Mesendoderm (in vitro differentiated cells): ENCODE measurements around the gene CAT.

ENCODE experiments used
- DNase-seq: peaks from one replicate; pipeline ENCODE4 v3.0.0; 2013
- H2AK5ac ChIP-seq: 2 replicates; pipeline ENCODE4 v1.6.1; 2013; ENCODE audit warnings: low read length, inconsistent platforms
- H2BK120ac ChIP-seq: 2 replicates; pipeline ENCODE4 v1.6.1; 2013; ENCODE audit warnings: low read depth, mild to moderate bottlenecking, low read length, moderate library complexity, mixed read lengths
- H2BK15ac ChIP-seq: replicated peaks from 2 replicates; pipeline ENCODE4 v1.6.1; 2013; ENCODE audit warnings: low read depth, mild to moderate bottlenecking, moderate library complexity
- H2BK5ac ChIP-seq: 2 replicates; pipeline ENCODE4 v1.6.1; 2013; ENCODE audit warnings: low read length, inconsistent platforms
- H3K18ac ChIP-seq: 2 replicates; pipeline ENCODE4 v1.6.1; 2013; ENCODE audit warnings: mild to moderate bottlenecking, low read length, mixed read lengths
- H3K23ac ChIP-seq: one replicate; pipeline ENCODE4 v1.6.1; 2013; ENCODE audit warnings: low read length
- H3K27ac ChIP-seq: 2 replicates; pipeline ENCODE4 v1.5.1; 2013; ENCODE audit warnings: low read depth, mild to moderate bottlenecking, inconsistent platforms, low read length, moderate library complexity
- H3K27me3 ChIP-seq: 2 replicates; pipeline ENCODE4 v1.6.1; 2013; ENCODE audit warnings: low read length, control low read depth, mild to moderate bottlenecking, inconsistent platforms; ENCODE audit not compliant: insufficient read depth, poor library complexity
- H3K36me3 ChIP-seq: 2 replicates; pipeline ENCODE4 v1.6.1; 2013; ENCODE audit warnings: low read length, inconsistent platforms; ENCODE audit not compliant: control insufficient read depth, insufficient read depth
- H3K4ac ChIP-seq: one replicate; pipeline ENCODE4 v1.6.1; 2013; ENCODE audit warnings: low read depth, mild to moderate bottlenecking, low read length, moderate library complexity
- H3K4me1 ChIP-seq: 2 replicates; pipeline ENCODE4 v1.6.1; 2013; ENCODE audit warnings: low read depth, low read length, inconsistent platforms; ENCODE audit not compliant: control insufficient read depth
- H3K4me2 ChIP-seq: 2 replicates; pipeline ENCODE4 v1.6.1; 2013; ENCODE audit warnings: low read length
- H3K4me3 ChIP-seq: 2 replicates; pipeline ENCODE4 v1.5.1; 2013; ENCODE audit warnings: mild to moderate bottlenecking, low read length
- H3K56ac ChIP-seq: one replicate; pipeline ENCODE4 v1.6.1; 2013; ENCODE audit warnings: low read length
- H3K79me1 ChIP-seq: 2 replicates; pipeline ENCODE4 v1.6.1; 2013; ENCODE audit warnings: low read length, inconsistent platforms
- H3K79me2 ChIP-seq: 2 replicates; pipeline ENCODE4 v1.6.1; 2013; ENCODE audit warnings: mild to moderate bottlenecking, low read length; ENCODE audit not compliant: control insufficient read depth, insufficient read depth
- H3K9ac ChIP-seq: 2 replicates; pipeline ENCODE4 v1.6.1; 2013; ENCODE audit warnings: low read length, inconsistent platforms
- H4K5ac ChIP-seq: one replicate; pipeline ENCODE4 v1.6.1; 2013; ENCODE audit warnings: low read length
- H4K8ac ChIP-seq: one replicate; pipeline ENCODE4 v1.6.1; 2013; ENCODE audit warnings: low read depth, mild to moderate bottlenecking, control low read depth, low read length, moderate library complexity
- WGBS: extraction: QIAGEN DNeasy Blood & Tissue Kit; methylation state at CpG from one replicate; pipeline ENCODE4 v1.1.7; 2013; ENCODE audit warnings: low lambda C conversion rate, missing lambda C conversion rate; ENCODE audit not compliant: insufficient coverage; ENCODE audit errors: extremely low coverage; 5-methylcytosine and 5-hydroxymethylcytosine counted together

Gene CAT

GRCh38 chr11:34493468-34493867 is 54.7 kb downstream of the CAT start:
- Histone ChIP-seq H2BK5ac (no peak overlapping the region), H3K4me2 (no peak overlapping the region), H4K5ac (no peak overlapping the region), H3K4ac (no peak overlapping the region), H3K79me1 (no peaks in the 10 kb centered on the region), H3K4me1 (no peaks in the 10 kb centered on the region), H3K27me3 (no peaks in the 10 kb centered on the region), H4K8ac (no peak overlapping the region), H3K4me3 (no peak overlapping the region), H2BK15ac (no peak overlapping the region), H3K79me2 (no peaks in the 10 kb centered on the region), H2AK5ac (no peak overlapping the region), H3K23ac (no peak overlapping the region), H3K18ac (no peak overlapping the region), H3K56ac (no peak overlapping the region), H3K27ac (no peak overlapping the region), H3K36me3 (no peaks in the 10 kb centered on the region), H2BK120ac (no peak overlapping the region), H3K9ac (no peak overlapping the region)
- WGBS: no CpG with 5 or more reads among the region's 8 CpGs
- no peak for DNase-seq

- H3K79me1 ChIP-seq: no peaks in the 10 kb centered on the region
- no peak overlapping the region for H3K27ac ChIP-seq
- no peak overlapping the region for H3K9ac ChIP-seq
- H3K4me2 ChIP-seq: no peak overlapping the region
- no peak overlapping the region for H4K8ac ChIP-seq
- no CpG with 5 or more reads among the region's 4 CpGs for WGBS
- no peak overlapping the region for H3K56ac ChIP-seq
- H3K27me3 ChIP-seq: no peaks in the 10 kb centered on the region
- H4K5ac ChIP-seq: no peak overlapping the region
- DNase-seq: no peak
- H3K4me1 ChIP-seq: no peaks in the 10 kb centered on the region
- no peak overlapping the region for H2BK120ac ChIP-seq
- H3K79me2 ChIP-seq: no peaks in the 10 kb centered on the region
- H2AK5ac ChIP-seq: no peak overlapping the region
- H3K4me3 ChIP-seq: no peak overlapping the region
- H2BK5ac ChIP-seq: no peak overlapping the region
- H3K23ac ChIP-seq: no peak overlapping the region
- H3K18ac ChIP-seq: no peak overlapping the region
- H3K4ac ChIP-seq: no peak overlapping the region
- no peaks in the 10 kb centered on the region for H3K36me3 ChIP-seq
- no peak overlapping the region for H2BK15ac ChIP-seq
Measured at GRCh38 chr11:34493926-34494595, 55.3 kb downstream of the CAT start.

GRCh38 chr11:34495239-34495723 is 56.5 kb downstream of the CAT start:
- Histone ChIP-seq H3K4me2 (no peak overlapping the region), H3K18ac (no peak overlapping the region), H3K27ac (no peak overlapping the region), H4K8ac (no peak overlapping the region), H3K4ac (no peak overlapping the region), H3K4me1 (no peaks in the 10 kb centered on the region), H2BK15ac (no peak overlapping the region), H3K79me1 (no peaks in the 10 kb centered on the region), H3K27me3 (no peaks in the 10 kb centered on the region), H3K36me3 (no peaks in the 10 kb centered on the region), H2BK5ac (no peak overlapping the region), H2BK120ac (no peak overlapping the region), H3K9ac (no peak overlapping the region), H3K4me3 (no peak overlapping the region), H3K56ac (no peak overlapping the region), H3K23ac (no peak overlapping the region), H4K5ac (no peak overlapping the region), H3K79me2 (no peaks in the 10 kb centered on the region), H2AK5ac (no peak overlapping the region)
- WGBS: no CpG with 5 or more reads among the region's 12 CpGs
- DNase-seq: no peak

- no peak overlapping the region for H3K23ac ChIP-seq
- H3K36me3 ChIP-seq: no peaks in the 10 kb centered on the region
- DNase-seq: no peak
- no peaks in the 10 kb centered on the region for H3K27me3 ChIP-seq
- no peak overlapping the region for H2BK15ac ChIP-seq
- no peak overlapping the region for H3K4ac ChIP-seq
- H2AK5ac ChIP-seq: no peak overlapping the region
- H3K56ac ChIP-seq: no peak overlapping the region
- WGBS: no CpG with 5 or more reads among the region's 26 CpGs
- H3K18ac ChIP-seq: no peak overlapping the region
- no peak overlapping the region for H2BK5ac ChIP-seq
- H2BK120ac ChIP-seq: no peak overlapping the region
- H3K4me3 ChIP-seq: no peak overlapping the region
- no peak overlapping the region for H3K4me2 ChIP-seq
- no peak overlapping the region for H4K5ac ChIP-seq
- H3K79me1 ChIP-seq: no peaks in the 10 kb centered on the region
- no peak overlapping the region for H4K8ac ChIP-seq
- H3K27ac ChIP-seq: no peak overlapping the region
- no peaks in the 10 kb centered on the region for H3K4me1 ChIP-seq
- no peak overlapping the region for H3K9ac ChIP-seq
- no peaks in the 10 kb centered on the region for H3K79me2 ChIP-seq
Measured at GRCh38 chr11:34495724-34496377, 57.1 kb downstream of the CAT start.

- Histone ChIP-seq H2BK120ac (no peak overlapping the region), H3K36me3 (no peaks in the 10 kb centered on the region), H3K23ac (no peak overlapping the region), H3K18ac (no peak overlapping the region), H3K4me1 (no peaks in the 10 kb centered on the region), H3K79me2 (no peaks in the 10 kb centered on the region), H3K9ac (no peak overlapping the region), H2AK5ac (no peak overlapping the region), H3K4ac (no peak overlapping the region), H4K8ac (no peak overlapping the region), H3K27ac (no peak overlapping the region), H2BK5ac (no peak overlapping the region), H3K4me3 (no peak overlapping the region), H4K5ac (no peak overlapping the region), H3K56ac (no peak overlapping the region), H3K4me2 (no peak overlapping the region), H3K27me3 (no peaks in the 10 kb centered on the region), H2BK15ac (no peak overlapping the region), H3K79me1 (no peaks in the 10 kb centered on the region)
- DNase-seq: no peak
- no CpG with 5 or more reads among the region's 3 CpGs for WGBS
Measured at GRCh38 chr11:34499719-34500500, 61.2 kb downstream of the CAT start.
